HG03135 (cell line): ENCODE data around the gene PRSS8.
A peak's percentile ranks its signal among the peaks of the same experiment; 100 is the strongest.
"Not testable (repeated sequence)": the region's sequence is repeated elsewhere in the genome, so short reads cannot be mapped to it uniquely, and the experiment has no call there.

Experiments used
- ATAC-seq: cut with Tn5 transposase; IDR thresholded peaks from one replicate; pipeline ENCODE4 v1.9.1; 2021; ENCODE audit warnings: mild to moderate bottlenecking, moderate library complexity; ENCODE audit not compliant: unreplicated experiment

Gene PRSS8

GRCh38 chr16:31107465-31107867 lies 28.1 kb downstream of the PRSS8 start:
- peak; percentile 43 for ATAC-seq

GRCh38 chr16:31106509-31107464 lies 28.7 kb downstream of the PRSS8 start:
- ATAC-seq = no peak

GRCh38 chr16:31105677-31106213 lies 29.8 kb downstream of the PRSS8 start:
- ATAC-seq = peak; percentile 62

GRCh38 chr16:31100876-31101641 lies 34.5 kb downstream of the PRSS8 start:
- ATAC-seq = not testable (repeated sequence)

GRCh38 chr16:31099860-31100638 lies 35.5 kb downstream of the PRSS8 start:
- no peak for ATAC-seq

- peak; percentile 75 for ATAC-seq
These were observed 41.0 kb downstream of the PRSS8 start, which contains the start of gene VKORC1 for GRCh38 chr16:31094424-31095120. Gene VKORC1 (minus strand): TSS chr16:31094797. CDS start chr16:31094729, 68 bp downstream.

- peak; percentile 3 for ATAC-seq
These were observed 41.5 kb downstream of the PRSS8 start for GRCh38 chr16:31094088-31094423.

- ATAC-seq = no peak
These were observed 42.3 kb downstream of the PRSS8 start for GRCh38 chr16:31093132-31093703.

- no peak for ATAC-seq
These were observed 43.2 kb downstream of the PRSS8 start for GRCh38 chr16:31092330-31092729.

GRCh38 chr16:31090540-31090939 lies 45.0 kb downstream of the PRSS8 start:
- no peak for ATAC-seq

- no peak for ATAC-seq
These were observed 46.3 kb downstream of the PRSS8 start for GRCh38 chr16:31089199-31089598.

- ATAC-seq = no peak
These were observed 46.9 kb downstream of the PRSS8 start, which contains the start of gene PRSS53 for GRCh38 chr16:31088459-31089183. Gene PRSS53 (minus strand): TSS chr16:31088943. CDS start chr16:31088809, 134 bp downstream.

- ATAC-seq = no peak
These were observed 47.6 kb downstream of the PRSS8 start for GRCh38 chr16:31087971-31088370.

- no peak for ATAC-seq
These were observed 48.0 kb downstream of the PRSS8 start for GRCh38 chr16:31087481-31087880.

GRCh38 chr16:31086629-31086906 lies 49.0 kb downstream of the PRSS8 start:
- ATAC-seq = no peak

- no peak for ATAC-seq
These were observed 49.5 kb downstream of the PRSS8 start for GRCh38 chr16:31085873-31086628.

- ATAC-seq = no peak
These were observed 50.1 kb downstream of the PRSS8 start for GRCh38 chr16:31085411-31085810.

GRCh38 chr16:31084584-31085302 lies 50.8 kb downstream of the PRSS8 start:
- no peak for ATAC-seq
